CD4-positive, alpha-beta memory T cell (primary cell): ENCODE data around the gene SCAI. TPM values are rescaled to one million over a fixed set of nuclear protein-coding genes. Genes with fewer than 3 reads are reported as not detected.

Experiments used
- CTCF ChIA-PET: fragments of 350-600 bp; sonication (Branson Sonifier 250); formaldehyde crosslinking; loops from one replicate; lab custom pipeline; 2021; ENCODE audit warnings: inconsistent platforms; ENCODE audit not compliant: partially characterized antibody; lab: Charles Lee
- POLR2A ChIA-PET: fragments of 350-600 bp; sonication (Branson Sonifier 250); formaldehyde crosslinking; loops from one replicate; lab custom pipeline; 2021; ENCODE audit not compliant: partially characterized antibody; lab: Charles Lee
- DNase-seq, 5 donors: peaks; one replicate each; pipeline versions ENCODE4 v3.0.0 to v3.0.0-alpha.2; 2020 to 2022; ENCODE audit warnings: mixed read lengths in 1 of 5
- H3K27ac ChIP-seq: one replicate; pipeline ENCODE4 v1.7.0; 2013; ENCODE audit warnings: low read depth, low read length
- H3K27me3 ChIP-seq: 2 replicates; pipeline ENCODE4 v1.7.0; 2013; ENCODE audit warnings: mild to moderate bottlenecking, low read length, moderate library complexity; ENCODE audit not compliant: insufficient read depth
- H3K36me3 ChIP-seq: 2 replicates; pipeline ENCODE4 v1.7.0; 2013; ENCODE audit warnings: mild to moderate bottlenecking, low read length, moderate library complexity; ENCODE audit not compliant: insufficient read depth
- H3K4me1 ChIP-seq: 2 replicates; pipeline ENCODE4 v1.7.0; 2013; ENCODE audit warnings: mild to moderate bottlenecking, low read length, moderate library complexity; ENCODE audit not compliant: insufficient read depth
- H3K4me3 ChIP-seq, 2 donors: one replicate each; pipeline ENCODE4 v1.7.0; 2013; ENCODE audit warnings: low read length in 2 of 2, mild to moderate bottlenecking in 1 of 2
- H3K9me3 ChIP-seq, 2 donors: one replicate each; pipeline ENCODE4 v1.7.0; 2013; ENCODE audit warnings: low read length in 2 of 2, control low read depth in 1 of 2; ENCODE audit not compliant: control insufficient read depth in 1 of 2
- H3K27ac Mint-ChIP-seq, 7 donors: one replicate each; pipeline ENCODE4 v1.8.0; 2020 to 2021; ENCODE audit warnings: mixed read lengths in 7 of 7, mild to moderate bottlenecking in 6 of 7, inconsistent platforms in 3 of 7, moderate library complexity in 3 of 7
- H3K27me3 Mint-ChIP-seq, 2 donors: one replicate each; pipeline ENCODE4 v1.8.0; 2020 to 2021; ENCODE audit warnings: mixed read lengths in 2 of 2
- H3K36me3 Mint-ChIP-seq, 2 donors: one replicate each; pipeline ENCODE4 v1.8.0; 2020 to 2021; ENCODE audit warnings: mixed read lengths in 2 of 2, inconsistent platforms in 1 of 2, mild to moderate bottlenecking in 1 of 2
- H3K4me1 Mint-ChIP-seq, 4 donors: one replicate each; pipeline ENCODE4 v1.8.0; 2020 to 2021; ENCODE audit warnings: mixed read lengths in 4 of 4, mild to moderate bottlenecking in 1 of 4
- H3K4me3 Mint-ChIP-seq, 8 donors: one replicate each; pipeline ENCODE4 v1.8.0; 2020 to 2021; ENCODE audit warnings: mixed read lengths in 8 of 8, mild to moderate bottlenecking in 7 of 8, moderate library complexity in 6 of 8, inconsistent platforms in 3 of 8
- H3K9me3 Mint-ChIP-seq, 8 donors: one replicate each; pipeline ENCODE4 v1.8.0; 2020 to 2021; ENCODE audit warnings: mixed read lengths in 8 of 8, mild to moderate bottlenecking in 5 of 8, inconsistent platforms in 3 of 8, moderate library complexity in 1 of 8
- intact Hi-C: fragments of 100-400 bp; cut with micrococcal nuclease; formaldehyde crosslinking; loops from one replicate; pipeline ENCODE4 v1.15.1; 2023
- polyA plus RNA-seq, 2 donors: library from polyadenylated mRNA; unstranded; fragments of 300-500 nt; fragmentation: Illumina TruSeq; gene quantifications; one replicate each; pipeline ENCODE4 v1.2.3, GENCODE V29; 2021
- total RNA-seq, 2 experiments: library from RNA; stranded (reverse); gene quantifications; one replicate each; pipeline ENCODE4 v1.2.3, GENCODE V29; 2021

SCAI gene
- total and polyA plus RNA-seq, 4 experiments from 2014 or later: 0.23 to 15.5 (median 8.5) TPM

DNA sequence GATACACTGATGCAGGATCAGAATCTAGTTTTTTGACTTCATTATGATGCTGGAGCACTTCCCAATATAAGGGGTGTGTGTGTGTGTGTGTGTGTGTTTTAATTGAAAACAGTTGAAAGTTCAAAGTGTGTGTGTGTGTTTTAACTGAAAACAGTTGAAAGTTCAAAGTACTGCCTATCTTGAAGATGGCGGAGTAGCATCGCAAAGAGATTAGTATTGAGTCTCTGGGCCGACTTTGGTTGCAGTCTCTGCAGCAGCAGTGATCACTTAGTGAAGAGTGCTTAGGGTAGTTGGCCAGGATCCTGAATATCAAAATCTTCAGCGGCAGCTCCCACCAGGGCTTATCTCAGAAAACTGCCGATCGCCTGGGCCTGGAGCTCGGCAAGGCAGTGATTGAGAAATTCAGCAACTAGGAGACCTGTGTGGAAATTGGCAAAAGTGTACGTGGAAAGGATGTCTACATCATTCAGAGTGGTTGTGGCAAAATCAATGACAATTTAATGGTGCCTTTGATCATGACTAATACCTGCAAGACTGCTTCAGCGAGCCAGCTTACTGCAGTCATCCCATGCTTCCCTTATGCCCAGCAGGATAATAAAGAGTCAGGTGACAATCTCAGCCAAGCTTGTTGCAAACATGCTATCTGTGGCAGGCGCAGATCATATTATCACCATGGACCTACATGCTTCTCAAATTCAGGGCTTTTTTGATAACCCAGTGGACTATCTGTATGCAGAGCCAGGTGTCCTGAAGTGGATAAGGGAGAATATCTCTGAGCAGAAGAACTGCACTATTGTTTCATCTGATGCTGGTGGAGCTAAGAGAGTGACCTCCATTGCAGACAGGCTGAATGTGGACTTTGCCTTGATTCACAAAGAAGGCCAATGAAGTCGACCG is 7.3 kb upstream of the SCAI start:
- Mint-ChIP-seq H3K4me1 (peaks cover 0 to 12% (median 3%) of the 10 kb centered on the region in 4 donors), H3K4me3 (no peak overlapping the region), H3K36me3 (peaks cover 34 to 56% of the 10 kb centered on the region in 2 donors), H3K27me3 (no peaks in the 10 kb centered on the region), H3K9me3 (no peaks in the 10 kb centered on the region), H3K27ac (peak overlapping the region in 1 of 7 donors; percentile 1)
- no peak for DNase-seq
- Histone ChIP-seq H3K4me3 (no peak overlapping the region), H3K36me3 (peaks cover 33% of the 10 kb centered on the region), H3K4me1 (no peaks in the 10 kb centered on the region), H3K9me3 (no peaks in the 10 kb centered on the region), H3K27me3 (no peaks in the 10 kb centered on the region), H3K27ac (no peak overlapping the region)
- intact Hi-C loops: no loop called here
- POLR2A ChIA-PET: interaction anchor here (1.0 kb wide), 1 partner anchor 43 kb away, joined by 3 read pairs; no protein-coding TSS in a partner anchor
- CTCF ChIA-PET: no interaction called here

DNA sequence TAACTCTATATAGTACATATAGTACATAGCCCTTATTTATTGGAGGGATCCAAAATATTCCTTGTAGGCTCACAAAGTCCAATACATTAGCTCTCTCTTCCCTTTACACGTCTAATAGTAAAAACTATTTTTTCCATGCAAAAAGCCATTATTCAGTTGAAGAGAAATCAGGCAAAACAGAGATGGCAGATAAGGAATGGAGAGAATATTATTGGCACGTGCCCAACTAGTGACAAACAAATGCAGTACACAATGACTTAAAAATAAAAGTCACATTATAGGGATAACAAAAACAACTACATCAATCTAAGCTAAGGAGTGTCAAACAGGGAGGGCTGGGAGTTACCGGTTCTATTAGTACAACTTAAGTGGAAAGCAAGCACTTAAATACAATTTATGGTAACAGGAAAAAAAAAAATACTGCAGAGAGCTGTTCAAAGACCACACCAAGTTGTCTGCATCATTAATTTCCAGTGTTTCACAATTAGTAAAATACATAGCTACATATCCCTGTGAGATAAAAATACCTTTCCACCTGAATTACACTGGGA is 4.1 kb upstream of the SCAI start:
- no peak overlapping the region for H3K4me3 Mint-ChIP-seq
- intact Hi-C loops: loop anchor here (10.0 kb wide), 1 partner anchor 123 kb away; no protein-coding TSS in a partner anchor
- peaks cover 25 to 35% of the 10 kb centered on the region in 2 donors for H3K36me3 Mint-ChIP-seq
- Histone ChIP-seq H3K27ac (no peak overlapping the region), H3K4me1 (peaks cover 8% of the 10 kb centered on the region), H3K4me3 (no peak overlapping the region), H3K27me3 (no peaks in the 10 kb centered on the region), H3K36me3 (peaks cover 21% of the 10 kb centered on the region), H3K9me3 (no peaks in the 10 kb centered on the region)
- H3K27me3 Mint-ChIP-seq: no peaks in the 10 kb centered on the region
- no peaks in the 10 kb centered on the region for H3K9me3 Mint-ChIP-seq
- ChIA-PET CTCF (interaction anchor here (0.8 to 3.5 kb wide), 3 partner anchors 9 to 94 kb away, joined by 3 to 9 read pairs (median 3); partner anchors contain the start of gene HSPA5), POLR2A (interaction anchor here (1.1 kb wide), 1 partner anchor 52 kb away, joined by 4 read pairs; no protein-coding TSS in a partner anchor)
- no peak for DNase-seq
- peak overlapping the region in 1 of 7 donors; percentile 10 for H3K27ac Mint-ChIP-seq
- peaks cover 12 to 19% (median 13%) of the 10 kb centered on the region in 4 donors for H3K4me1 Mint-ChIP-seq

DNA sequence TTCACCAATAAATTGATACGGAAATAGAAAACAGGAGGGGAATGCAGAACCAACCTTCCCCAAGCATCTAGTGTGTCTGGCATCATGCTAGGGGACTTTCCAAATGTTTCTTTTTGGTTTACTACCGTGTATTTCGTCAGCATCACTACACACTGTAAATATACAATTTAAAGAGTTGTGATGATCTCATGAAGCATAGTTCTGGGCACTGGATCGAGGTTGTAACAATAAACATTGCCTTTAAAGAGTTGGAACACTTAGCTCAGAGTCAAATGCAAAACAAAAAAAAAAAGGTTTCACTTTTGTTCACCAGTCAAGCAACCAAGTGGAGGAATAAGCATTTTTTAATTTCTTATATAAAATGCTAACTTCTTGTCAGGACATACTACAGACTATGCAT is 2.9 kb upstream of the SCAI start:
- no peaks in the 10 kb centered on the region for H3K9me3 ChIP-seq
- Mint-ChIP-seq H3K4me1 (peaks cover 16 to 26% (median 21%) of the 10 kb centered on the region in 4 donors), H3K27me3 (no peaks in the 10 kb centered on the region), H3K9me3 (no peaks in the 10 kb centered on the region), H3K27ac (peak overlapping the region in 5 of 7 donors; percentile 1 to 71 (median 55)), H3K36me3 (peaks cover 19 to 26% of the 10 kb centered on the region in 2 donors), H3K4me3 (no peak overlapping the region)
- intact Hi-C loops: loop anchor here (10.0 kb wide), 1 partner anchor 121 kb away; no protein-coding TSS in a partner anchor
- ChIA-PET CTCF (interaction anchor here (3.5 kb wide), 1 partner anchor 20 kb away, joined by 9 read pairs; no protein-coding TSS in a partner anchor), POLR2A (interaction anchor here (1.4 kb wide), 1 partner anchor 20 kb away, joined by 4 read pairs; no protein-coding TSS in a partner anchor)
- H3K27me3 ChIP-seq: no peaks in the 10 kb centered on the region
- H3K27ac ChIP-seq: no peak overlapping the region
- H3K36me3 ChIP-seq: peaks cover 16% of the 10 kb centered on the region
- H3K4me3 ChIP-seq: no peak overlapping the region
- peaks cover 21% of the 10 kb centered on the region for H3K4me1 ChIP-seq
- no peak for DNase-seq

DNA sequence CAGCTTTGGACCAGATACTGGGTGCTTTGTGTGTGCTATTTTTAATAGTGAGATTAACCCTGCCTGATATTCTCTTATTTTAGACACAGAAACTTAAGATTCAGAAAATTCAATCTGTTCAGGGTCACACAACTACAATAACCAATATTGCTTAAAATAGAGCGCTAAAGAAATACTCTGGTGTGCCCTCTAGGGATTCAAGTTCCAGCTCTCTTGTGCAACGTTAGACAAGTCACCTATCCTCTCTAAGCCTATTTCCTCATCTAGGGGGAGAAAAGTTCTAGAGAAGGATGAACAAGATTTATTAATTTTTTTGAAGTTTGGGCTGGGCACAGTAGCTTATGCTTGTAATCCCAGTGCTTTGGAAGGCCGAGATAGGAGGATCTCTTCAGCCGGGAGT is 2.1 kb upstream of the SCAI start:
- Histone ChIP-seq H3K4me3 (no peak overlapping the region), H3K27ac (no peak overlapping the region), H3K9me3 (no peaks in the 10 kb centered on the region), H3K4me1 (peaks cover 22% of the 10 kb centered on the region), H3K36me3 (peaks cover 8% of the 10 kb centered on the region), H3K27me3 (no peaks in the 10 kb centered on the region)
- no peak for DNase-seq
- peaks cover 11 to 18% of the 10 kb centered on the region in 2 donors for H3K36me3 Mint-ChIP-seq
- intact Hi-C loops: loop anchor here (10.0 kb wide), 1 partner anchor 121 kb away; no protein-coding TSS in a partner anchor
- POLR2A ChIA-PET: no interaction called here
- no peak overlapping the region for H3K27ac Mint-ChIP-seq
- no peak overlapping the region for H3K4me3 Mint-ChIP-seq
- no peaks in the 10 kb centered on the region for H3K9me3 Mint-ChIP-seq
- peaks cover 14 to 27% (median 22%) of the 10 kb centered on the region in 4 donors for H3K4me1 Mint-ChIP-seq
- CTCF ChIA-PET: interaction anchor here (3.5 kb wide), 1 partner anchor 20 kb away, joined by 9 read pairs; no protein-coding TSS in a partner anchor
- H3K27me3 Mint-ChIP-seq: no peaks in the 10 kb centered on the region

DNA sequence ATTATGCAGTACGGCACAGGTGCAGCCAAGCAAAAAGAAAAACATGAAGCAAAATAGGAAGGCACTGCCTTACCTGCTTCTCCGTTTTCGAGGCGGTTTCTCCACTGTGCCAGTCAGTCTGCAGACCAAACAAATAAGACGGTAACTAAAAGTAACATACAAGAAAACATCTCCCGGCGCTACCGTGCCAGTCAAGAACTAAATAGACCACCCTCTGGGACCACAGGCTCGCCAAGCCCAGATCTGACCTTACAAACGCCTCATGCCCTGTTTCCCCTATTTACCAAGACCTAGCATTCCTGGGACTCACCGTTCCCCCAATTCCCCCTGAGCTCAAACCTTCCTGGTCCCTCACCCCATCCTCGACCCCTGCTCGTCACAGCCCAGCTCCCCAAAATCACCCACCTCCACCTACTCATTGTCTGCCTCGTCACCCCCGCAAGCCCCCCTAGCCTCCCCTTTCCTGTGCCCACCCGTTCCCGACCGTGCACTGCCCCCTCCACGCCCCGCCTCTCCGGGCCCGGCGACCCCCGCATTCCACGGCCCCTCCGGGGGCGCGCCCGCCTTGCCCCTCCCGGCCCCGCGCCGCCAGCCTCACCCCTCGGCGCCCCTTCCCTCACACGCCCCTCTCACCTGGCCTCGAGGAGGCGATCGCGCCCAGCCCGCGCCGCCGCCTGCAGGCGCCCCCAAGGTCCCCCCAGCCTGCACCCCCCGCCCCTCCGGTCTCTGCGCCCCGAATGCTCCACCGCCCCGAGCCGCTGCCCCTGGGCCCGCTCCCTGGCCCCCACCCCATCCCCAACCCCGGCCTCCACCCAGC is 560 bp downstream of the SCAI start:
- Histone ChIP-seq H3K9me3 (no peaks in the 10 kb centered on the region), H3K36me3 (no peaks in the 10 kb centered on the region), H3K4me1 (peaks cover 22% of the 10 kb centered on the region), H3K27me3 (no peaks in the 10 kb centered on the region), H3K27ac (peak overlapping the region; percentile 16), H3K4me3 (peak overlapping the region in 1 of 2 donors; percentile 49)
- no peak for DNase-seq
- Mint-ChIP-seq H3K27ac (peak overlapping the region; percentile 82 to 95 (median 88)), H3K4me1 (peaks cover 18 to 34% (median 26%) of the 10 kb centered on the region in 4 donors), H3K36me3 (peaks cover 8 to 13% of the 10 kb centered on the region in 2 donors), H3K4me3 (peak overlapping the region; percentile 93 to 99 (median 98)), H3K9me3 (no peaks in the 10 kb centered on the region), H3K27me3 (no peaks in the 10 kb centered on the region)
- POLR2A ChIA-PET: interaction anchor here (1.5 to 3.5 kb wide), 7 partner anchors 16 to 372 kb away, joined by 4 to 25 read pairs (median 5); partner anchors contain the start of genes GOLGA1, HSPA5 and RPL35
- CTCF ChIA-PET: interaction anchor here (0.6 to 2.8 kb wide), 9 partner anchors 9 to 282 kb away, joined by 3 to 26 read pairs (median 4); partner anchors contain the start of genes ARPC5L, GOLGA1 and RPL35
- intact Hi-C loops: loop anchor here (1.0 to 10.0 kb wide), 6 partner anchors 16 to 371 kb away; partner anchors contain the start of genes GOLGA1, HSPA5, NR6A1 and PPP6C

DNA sequence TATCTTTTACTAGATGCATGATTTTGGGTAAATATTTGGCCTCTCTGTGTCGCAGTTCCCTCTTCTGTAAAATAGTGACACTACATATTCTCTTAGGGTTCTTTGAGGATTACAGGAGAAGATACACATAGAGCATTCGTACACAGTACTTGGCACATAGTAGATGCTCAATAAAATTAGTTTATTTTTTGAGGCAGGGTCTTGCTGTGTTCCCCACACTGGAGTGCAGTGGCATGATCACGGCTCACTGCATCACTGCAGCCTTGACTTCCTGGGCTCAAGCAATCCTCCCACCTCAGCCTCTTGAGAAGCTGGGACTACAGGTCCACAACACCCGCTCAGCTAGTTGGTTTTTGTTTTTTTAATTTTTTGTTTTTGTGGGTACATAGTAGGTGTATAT is 1.6 kb downstream of the SCAI start:
- CTCF ChIA-PET: interaction anchor here (0.5 to 2.7 kb wide), 6 partner anchors 8 to 367 kb away, joined by 3 to 8 read pairs (median 4); partner anchors contain the start of genes ARPC5L and RPL35
- no peak overlapping the region for H3K27ac ChIP-seq
- H3K4me3 ChIP-seq: no peak overlapping the region
- H3K9me3 ChIP-seq: no peaks in the 10 kb centered on the region
- H3K36me3 ChIP-seq: no peaks in the 10 kb centered on the region
- peak overlapping the region; percentile 93 to 99 (median 98) for H3K4me3 Mint-ChIP-seq
- peaks cover 22% of the 10 kb centered on the region for H3K4me1 ChIP-seq
- POLR2A ChIA-PET: interaction anchor here (2.0 to 3.5 kb wide), 3 partner anchors 15 to 212 kb away, joined by 5 to 25 read pairs (median 9); partner anchors contain the start of gene HSPA5
- H3K36me3 Mint-ChIP-seq: peaks cover 8 to 13% of the 10 kb centered on the region in 2 donors
- no peaks in the 10 kb centered on the region for H3K9me3 Mint-ChIP-seq
- intact Hi-C loops: loop anchor here (2.0 to 10.0 kb wide), 2 partner anchors 15 to 117 kb away; no protein-coding TSS in a partner anchor
- H3K27me3 Mint-ChIP-seq: no peaks in the 10 kb centered on the region
- H3K4me1 Mint-ChIP-seq: peaks cover 18 to 34% (median 25%) of the 10 kb centered on the region in 4 donors
- no peaks in the 10 kb centered on the region for H3K27me3 ChIP-seq
- no peak for DNase-seq
- peak overlapping the region in 2 of 7 donors; percentile 85 to 95 for H3K27ac Mint-ChIP-seq
